ENCODE measurements around the gene GGA3. TPM values are rescaled to one million over a fixed set of nuclear protein-coding genes. Genes with fewer than 3 reads are reported as not detected.

Gene GGA3
- total and polyA plus RNA-seq, 12 donors = 8.0 to 51.5 (median 23.7) TPM

DNA sequence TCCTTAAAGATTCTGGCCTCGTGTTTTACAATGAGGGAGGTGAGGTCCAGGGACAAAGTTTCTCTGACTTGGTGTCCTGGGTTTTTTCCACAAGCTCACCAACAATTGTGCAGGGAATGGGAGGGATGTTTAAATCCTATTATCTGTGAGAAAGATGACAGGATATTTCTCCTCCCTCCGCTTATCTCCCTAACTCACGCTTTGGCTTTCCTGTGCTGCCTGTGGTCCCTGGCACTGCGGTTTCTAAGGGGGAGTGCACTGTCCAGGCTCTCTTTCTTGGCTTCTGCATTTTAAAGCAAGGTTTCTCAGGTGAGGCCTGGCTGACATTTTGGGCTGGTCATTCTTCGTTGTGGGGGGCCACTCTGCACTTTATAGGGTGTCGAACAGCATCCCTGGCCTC is 16.4 kb downstream of the GGA3 start:
- TF ChIP-seq POLR2A (IDR thresholded peaks at IDR 0.05) = no peak

DNA sequence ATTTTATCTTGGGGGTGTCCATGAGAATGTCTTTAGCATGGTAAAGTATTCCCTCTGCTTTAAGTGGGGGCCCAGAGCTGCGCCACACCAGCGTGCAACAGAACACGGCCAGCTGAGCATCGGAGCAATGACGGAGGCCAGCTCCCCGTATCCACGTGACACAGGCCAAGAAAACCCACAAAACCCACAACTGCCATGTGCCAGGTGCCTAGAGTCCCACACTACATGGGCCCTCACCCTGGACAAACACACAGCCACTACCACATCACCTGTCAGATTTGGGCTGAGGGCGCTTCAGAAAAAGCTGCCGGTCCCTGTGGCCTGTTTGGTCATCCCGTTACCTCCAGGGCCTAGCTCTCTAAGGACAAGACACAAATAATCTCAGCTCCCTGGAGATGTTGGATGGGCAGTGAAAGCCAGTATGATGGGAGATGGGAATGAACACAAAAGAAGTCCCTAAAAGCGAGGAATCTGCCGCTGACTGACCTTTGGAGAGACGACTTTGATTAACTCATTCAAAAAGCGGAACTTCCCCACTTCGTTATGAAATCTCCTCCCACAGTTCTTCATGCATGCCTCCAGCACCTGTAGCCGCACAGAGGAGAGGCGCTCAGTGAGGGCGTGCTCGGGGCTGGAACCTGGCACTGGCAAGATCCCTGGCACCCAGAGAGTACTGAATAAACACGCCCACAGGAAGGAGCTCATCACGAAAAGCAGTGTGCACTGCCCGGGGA is 17.1 kb downstream of the GGA3 start:
- Histone ChIP-seq H3K27ac (no peak overlapping the region), H3K27me3 (no peaks in the 10 kb centered on the region), H3K4me1 (replicated peaks in 1 of 2) (no peaks in the 10 kb centered on the region), H3K9me3 (replicated peaks in 1 of 3) (no peaks in the 10 kb centered on the region), H3K36me3 (replicated peaks in 1 of 2) (peaks cover 0 to 70% of the 10 kb centered on the region in 2 donors), H3K4me3 (no peak overlapping the region)
- TF ChIP-seq POLR2A (IDR thresholded peaks at IDR 0.05) = no peak
- TF ChIP-seq, protein P1, sequence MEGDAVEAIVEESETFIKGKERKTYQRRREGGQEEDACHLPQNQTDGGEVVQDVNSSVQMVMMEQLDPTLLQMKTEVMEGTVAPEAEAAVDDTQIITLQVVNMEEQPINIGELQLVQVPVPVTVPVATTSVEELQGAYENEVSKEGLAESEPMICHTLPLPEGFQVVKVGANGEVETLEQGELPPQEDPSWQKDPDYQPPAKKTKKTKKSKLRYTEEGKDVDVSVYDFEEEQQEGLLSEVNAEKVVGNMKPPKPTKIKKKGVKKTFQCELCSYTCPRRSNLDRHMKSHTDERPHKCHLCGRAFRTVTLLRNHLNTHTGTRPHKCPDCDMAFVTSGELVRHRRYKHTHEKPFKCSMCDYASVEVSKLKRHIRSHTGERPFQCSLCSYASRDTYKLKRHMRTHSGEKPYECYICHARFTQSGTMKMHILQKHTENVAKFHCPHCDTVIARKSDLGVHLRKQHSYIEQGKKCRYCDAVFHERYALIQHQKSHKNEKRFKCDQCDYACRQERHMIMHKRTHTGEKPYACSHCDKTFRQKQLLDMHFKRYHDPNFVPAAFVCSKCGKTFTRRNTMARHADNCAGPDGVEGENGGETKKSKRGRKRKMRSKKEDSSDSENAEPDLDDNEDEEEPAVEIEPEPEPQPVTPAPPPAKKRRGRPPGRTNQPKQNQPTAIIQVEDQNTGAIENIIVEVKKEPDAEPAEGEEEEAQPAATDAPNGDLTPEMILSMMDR (IDR thresholded peaks at IDR 0.05) = no peak
- WGBS, 4 donors = 83 to 89% (median 87%) methylated on average over 22 of the region's 22 CpGs
- intact Hi-C loops (cut with DNase I) = no loop called here
- no peak for DNase-seq

More for the DNA sequence above, 16.4 kb downstream of the GGA3 start:
- DNase-seq = no peak
- Histone ChIP-seq H3K27ac (no peak overlapping the region), H3K4me1 (replicated peaks in 1 of 2) (no peaks in the 10 kb centered on the region), H3K4me3 (no peak overlapping the region), H3K27me3 (no peaks in the 10 kb centered on the region), H3K9me3 (replicated peaks in 1 of 3) (no peaks in the 10 kb centered on the region), H3K36me3 (replicated peaks in 1 of 2) (peaks cover 0 to 63% of the 10 kb centered on the region in 2 donors)
- intact Hi-C loops (cut with DNase I) = no loop called here
- 87 to 93% (median 89%) methylated on average over 6 of the region's 6 CpGs for WGBS, 4 donors

- TF ChIP-seq, protein P1 (IDR thresholded peaks at IDR 0.05) = no peak
- no peak for TF ChIP-seq POLR2A (IDR thresholded peaks at IDR 0.05)
- DNase-seq = no peak
- H3K4me3 ChIP-seq = no peak overlapping the region
- H3K36me3 ChIP-seq (replicated peaks in 1 of 2) = peaks cover 0 to 86% of the 10 kb centered on the region in 2 donors
- no peaks in the 10 kb centered on the region for H3K9me3 ChIP-seq (replicated peaks in 1 of 3)
- peak overlapping the region in 3 of 5 donors; percentile 16 to 67 (median 54) for H3K27ac ChIP-seq
- 78 to 85% (median 81%) methylated on average over 14 to 17 of the region's 17 CpGs for WGBS, 4 donors
- H3K4me1 ChIP-seq (replicated peaks in 1 of 2) = no peaks in the 10 kb centered on the region
- no peaks in the 10 kb centered on the region for H3K27me3 ChIP-seq
- intact Hi-C loops (cut with DNase I) = no loop called here
These were observed 18.9 kb downstream of the GGA3 start for GRCh38 chr17:75242461-75243042.

GRCh38 chr17:75241996-75242460 is 19.4 kb downstream of the GGA3 start:
- TF ChIP-seq POLR2A (IDR thresholded peaks at IDR 0.05) = no peak
- TF ChIP-seq, protein P1 (IDR thresholded peaks at IDR 0.05) = no peak
- WGBS, 4 donors = 40 to 63% (median 53%) methylated on average over 2 to 15 of the region's 15 CpGs

More at GRCh38 chr17:75241996-75242460, 19.4 kb downstream of the GGA3 start:
- Histone ChIP-seq H3K4me1 (replicated peaks in 1 of 2) (no peaks in the 10 kb centered on the region), H3K36me3 (replicated peaks in 1 of 2) (peaks cover 0 to 91% of the 10 kb centered on the region in 2 donors), H3K9me3 (replicated peaks in 1 of 3) (no peaks in the 10 kb centered on the region), H3K27me3 (no peaks in the 10 kb centered on the region), H3K27ac (peak overlapping the region in 3 of 5 donors; percentile 16 to 67 (median 54)), H3K4me3 (no peak overlapping the region)
- peak; percentile 52 to 84 (median 80) for DNase-seq
- intact Hi-C loops (cut with DNase I) = no loop called here
